H1 (cell line): Measurements from ENCODE around the gene WSCD2. TPM values are rescaled to one million over a fixed set of nuclear protein-coding genes. Genes with fewer than 3 reads are reported as not detected.

Source experiments
- CHD7 ChIP-seq: fragments of 300-600 bp; sonication (generic); IDR thresholded peaks from 2 replicates; pipeline ENCODE4 v1.7.1; 2012; ENCODE audit warnings: low read length, moderate library complexity, mild to moderate bottlenecking, inconsistent platforms; ENCODE audit not compliant: insufficient replicate concordance
- HDAC6 ChIP-seq: IDR thresholded peaks from one replicate; pipeline ENCODE4 v1.7.1; 2012; ENCODE audit warnings: low read depth, mild to moderate bottlenecking, inconsistent platforms, low read length, moderate library complexity
- SIN3A ChIP-seq, 2 experiments: IDR thresholded peaks in 1 of 2; conservative IDR thresholded peaks in 1 of 2; 2 replicates each; pipeline ENCODE4 v1.6.1; 2011 to 2012; ENCODE audit warnings: low read length in 2 of 2, improper control_type of control experiment in 1 of 2, low read depth in 1 of 2, mild to moderate bottlenecking in 1 of 2
- YY1 ChIP-seq: IDR thresholded peaks from 2 replicates; pipeline ENCODE4 v1.6.1; 2011; ENCODE audit warnings: low read depth, mild to moderate bottlenecking, low read length
- polyA plus RNA-seq, 7 experiments: library from polyadenylated mRNA; depleted of rRNA in 3 of 7; stranded (reverse) in 5 of 7; unstranded in 2 of 7; fragments of >200 nt in 5 of 7; fragments of 200-250 nt in 2 of 7; gene quantifications; 1 replicate in 5 of 7; 2 replicates in 1 of 7; 4 replicates in 1 of 7; pipeline versions ENCODE4 v1.2.1 to v1.2.3, GENCODE V29; 2011 to 2013; ENCODE audit warnings: missing spikeins in 2 of 7, mixed read lengths in 2 of 7
- total RNA-seq: library from RNA; stranded (reverse); fragmentation: NEBNext Ultra II Directional; extraction: Animal tissue kit (Norgen Biotek cat#: 25700); gene quantifications from 2 replicates; pipeline ENCODE4 v1.2.1, GENCODE V29; 2021

The WSCD2 gene
- total and polyA plus RNA-seq, 2 of the 8 experiments (the other 6 are each of a cell fraction or from before 2014, with no cell fraction given) = 1.3 to 2.2 TPM

- no peak for TF ChIP-seq CHD7
- TF ChIP-seq SIN3A (conservative IDR thresholded peaks at IDR 0.05 in 1 of 2, IDR thresholded peaks at IDR 0.05 in 1 of 2; ENCODE audit: low read depth in 1 of 2, low read length in 2 of 2) = no peak
- no peak for TF ChIP-seq YY1
- TF ChIP-seq HDAC6 = no peak
Measured at GRCh38 chr12:108210001-108210400, 80.9 kb downstream of the WSCD2 start (continued).
